IMR-90 (cell line): ENCODE data around the gene MRPL12. TPM values are rescaled to one million over a fixed set of nuclear protein-coding genes. Genes with fewer than 3 reads are reported as not detected.

Source experiments
- ATAC-seq: fragments of 200-7000 bp; cut with Tn5 transposase; 2 replicates; pipeline ENCODE4 v1.9.1; 2020; ENCODE audit warnings: low read depth, mild to moderate bottlenecking, moderate library complexity
- BruUV-seq: library from RNA; stranded (reverse); fragments of 400-500 nt; replicated peaks from 2 replicates; lab custom pipeline; 2021; lab: Mats Ljungman, UMichigan
- CTCF ChIA-PET: fragments of 300-600 bp; formaldehyde crosslinking; extraction: SDS; loops from one replicate; lab custom pipeline; 2021; ENCODE audit warnings: antibody characterized with exemption; lab: Yijun Ruan, JAX
- POLR2A ChIA-PET: fragments of 300-600 bp; sonication (Branson Sonifier 250); formaldehyde crosslinking; loops from one replicate; lab custom pipeline; 2022; ENCODE audit warnings: antibody characterized with exemption; ENCODE audit not compliant: unreplicated experiment; lab: Charles Lee
- DNase-seq: peaks from one replicate; pipeline ENCODE4 v3.0.0; 2013
- H2AFZ ChIP-seq: replicated peaks from 2 replicates; pipeline ENCODE3; 2013; ENCODE audit warnings: low read length, mild to moderate bottlenecking; ENCODE audit not compliant: poor library complexity
- H2AK5ac ChIP-seq: 2 replicates; pipeline ENCODE4 v1.6.1; 2013; ENCODE audit warnings: low read depth, low read length, inconsistent platforms
- H2AK9ac ChIP-seq: replicated peaks from 2 replicates; pipeline ENCODE3; 2013; ENCODE audit warnings: mild to moderate bottlenecking, low read depth, low read length, moderate library complexity; ENCODE audit not compliant: poor library complexity
- H2BK120ac ChIP-seq: 2 replicates; pipeline ENCODE4 v1.6.1; 2013; ENCODE audit warnings: low read depth, low read length, inconsistent platforms
- H2BK15ac ChIP-seq: 3 replicates; pipeline ENCODE4 v1.6.1; 2013; ENCODE audit warnings: low read depth, low read length, inconsistent platforms
- H2BK20ac ChIP-seq: 2 replicates; pipeline ENCODE4 v1.6.1; 2013; ENCODE audit warnings: low read depth, mild to moderate bottlenecking, inconsistent platforms, low read length, moderate library complexity
- H2BK5ac ChIP-seq: 2 replicates; pipeline ENCODE4 v1.6.1; 2013; ENCODE audit warnings: mild to moderate bottlenecking, low read depth, low read length, inconsistent platforms; ENCODE audit not compliant: poor library complexity, severe bottlenecking
- H3K14ac ChIP-seq: replicated peaks from 2 replicates; pipeline ENCODE4 v1.6.1; 2013; ENCODE audit warnings: low read depth, low read length, inconsistent platforms
- H3K18ac ChIP-seq: 2 replicates; pipeline ENCODE4 v1.6.1; 2013; ENCODE audit warnings: low read depth, low read length, control low read depth
- H3K23ac ChIP-seq: 2 replicates; pipeline ENCODE4 v1.6.1; 2013; ENCODE audit warnings: low read depth, low read length, inconsistent platforms
- H3K27ac ChIP-seq: 2 replicates; pipeline ENCODE4 v1.5.1; 2013; ENCODE audit warnings: mild to moderate bottlenecking, control low read depth, low read length; ENCODE audit not compliant: insufficient read depth
- H3K27me3 ChIP-seq: 2 replicates; pipeline ENCODE4 v1.6.1; 2013; ENCODE audit warnings: low read length; ENCODE audit not compliant: control insufficient read depth, insufficient read depth
- H3K36me3 ChIP-seq: 2 replicates; pipeline ENCODE4 v1.6.1; 2013; ENCODE audit warnings: low read length, mixed read lengths; ENCODE audit not compliant: control insufficient read depth, insufficient read depth
- H3K4ac ChIP-seq: 2 replicates; pipeline ENCODE4 v1.6.1; 2013; ENCODE audit warnings: low read depth, low read length, inconsistent platforms
- H3K4me1 ChIP-seq: 2 replicates; pipeline ENCODE4 v1.6.1; 2013; ENCODE audit warnings: low read length, mixed read lengths; ENCODE audit not compliant: control insufficient read depth, insufficient read depth
- H3K4me2 ChIP-seq: 2 replicates; pipeline ENCODE4 v1.6.1; 2013; ENCODE audit warnings: low read depth, mild to moderate bottlenecking, control low read depth, low read length, moderate library complexity
- H3K4me3 ChIP-seq: 2 replicates; pipeline ENCODE4 v1.5.1; 2013; ENCODE audit warnings: low read depth, mild to moderate bottlenecking, control low read depth, low read length, moderate library complexity; ENCODE audit not compliant: insufficient read depth
- H3K56ac ChIP-seq: 2 replicates; pipeline ENCODE4 v1.6.1; 2013; ENCODE audit warnings: low read length, inconsistent platforms; ENCODE audit not compliant: insufficient read depth; ENCODE audit errors: extremely low read depth
- H3K79me1 ChIP-seq, 2 experiments: 2 replicates each; pipeline ENCODE4 v1.6.1; 2013; ENCODE audit warnings: low read length in 2 of 2, inconsistent platforms in 1 of 2, low read depth in 1 of 2
- H3K9ac ChIP-seq: 2 replicates; pipeline ENCODE4 v1.6.1; 2013; ENCODE audit warnings: low read depth, low read length, control low read depth
- H3K9me1 ChIP-seq: 2 replicates; pipeline ENCODE4 v1.6.1; 2013; ENCODE audit warnings: low read length, inconsistent platforms; ENCODE audit not compliant: insufficient read depth
- H3K9me3 ChIP-seq: 2 replicates; pipeline ENCODE4 v1.6.1; 2013; ENCODE audit warnings: low read length; ENCODE audit not compliant: control insufficient read depth, insufficient read depth
- H4K20me1 ChIP-seq: 2 replicates; pipeline ENCODE4 v1.6.1; 2013; ENCODE audit warnings: low read length, inconsistent platforms; ENCODE audit not compliant: insufficient read depth
- H4K5ac ChIP-seq: 2 replicates; pipeline ENCODE4 v1.6.1; 2013; ENCODE audit warnings: mild to moderate bottlenecking, low read depth, low read length, control low read depth
- H4K8ac ChIP-seq, 2 experiments: 2 replicates each; pipeline ENCODE4 v1.6.1; 2013; ENCODE audit warnings: low read depth in 2 of 2, low read length in 2 of 2, control low read depth in 1 of 2, inconsistent platforms in 1 of 2
- H4K91ac ChIP-seq: 2 replicates; pipeline ENCODE4 v1.6.1; 2013; ENCODE audit warnings: low read depth, low read length, inconsistent platforms; ENCODE audit not compliant: insufficient read depth
- BHLHE40 ChIP-seq: fragments of 150-350 bp; IDR thresholded peaks from 2 replicates; pipeline ENCODE4 v1.6.1; 2016; ENCODE audit warnings: mild to moderate bottlenecking, low read depth, low read length
- CEBPB ChIP-seq: IDR thresholded peaks from 2 replicates; pipeline ENCODE4 v1.6.1; 2012; ENCODE audit warnings: low read depth, low read length, improper control_type of control experiment
- CHD1 ChIP-seq: IDR thresholded peaks from 2 replicates; pipeline ENCODE4 v1.6.1; 2012; ENCODE audit warnings: low read depth, low read length, improper control_type of control experiment
- FOS ChIP-seq: fragments of 150-350 bp; IDR thresholded peaks from 2 replicates; pipeline ENCODE4 v1.6.1; 2016; ENCODE audit warnings: low read depth, low read length
- MAFK ChIP-seq: IDR thresholded peaks from 2 replicates; pipeline ENCODE4 v1.6.1; 2012; ENCODE audit warnings: low read depth, low read length, improper control_type of control experiment
- MAZ ChIP-seq: IDR thresholded peaks from 2 replicates; pipeline ENCODE4 v1.6.1; 2012; ENCODE audit warnings: low read depth, mild to moderate bottlenecking, low read length, improper control_type of control experiment, moderate library complexity, borderline replicate concordance
- MXI1 ChIP-seq: IDR thresholded peaks from 2 replicates; pipeline ENCODE4 v1.6.1; 2012; ENCODE audit warnings: low read depth, mild to moderate bottlenecking, low read length, moderate library complexity, borderline replicate concordance
- NFE2L2 ChIP-seq: fragments of 150-350 bp; IDR thresholded peaks from 2 replicates; pipeline ENCODE4 v1.6.1; 2016; ENCODE audit warnings: low read depth, mild to moderate bottlenecking, low read length
- POLR2A ChIP-seq: IDR thresholded peaks from 2 replicates; pipeline ENCODE4 v1.6.1; 2012; ENCODE audit warnings: mild to moderate bottlenecking, low read depth, low read length
- RAD21 ChIP-seq: IDR thresholded peaks from 2 replicates; pipeline ENCODE4 v1.6.1; 2012; ENCODE audit warnings: low read length, improper control_type of control experiment
- RCOR1 ChIP-seq: IDR thresholded peaks from 2 replicates; pipeline ENCODE4 v1.6.1; 2012; ENCODE audit warnings: mild to moderate bottlenecking, low read length, improper control_type of control experiment; ENCODE audit not compliant: insufficient replicate concordance
- RFX5 ChIP-seq: IDR thresholded peaks from 2 replicates; pipeline ENCODE4 v1.8.0; 2012; ENCODE audit warnings: low read depth, mild to moderate bottlenecking, low read length, moderate library complexity
- SMC3 ChIP-seq: fragments of 150-350 bp; IDR thresholded peaks from 2 replicates; pipeline ENCODE4 v1.6.1; 2016; ENCODE audit warnings: low read depth, mild to moderate bottlenecking, antibody characterized with exemption, low read length, moderate library complexity
- WGBS, 2 experiments: methylation state at CpG; one replicate each; pipeline versions ENCODE4 v1.1.5 to v1.1.7; 2013; ENCODE audit warnings: missing lambda C conversion rate in 2 of 2; ENCODE audit not compliant: insufficient read length in 1 of 2; ENCODE audit errors: extremely low coverage in 2 of 2; 5-methylcytosine and 5-hydroxymethylcytosine counted together
- dilution Hi-C: fragments of 300-500 bp; cut with HindIII; formaldehyde crosslinking; loops from one replicate; pipeline ENCODE4 v1.14.3; 2018; ENCODE audit warnings: low sequenced_read_pairs; ENCODE audit not compliant: unreplicated experiment
- in situ Hi-C: fragments of 300-500 bp; cut with MboI; formaldehyde crosslinking; loops from 3 replicates; pipeline ENCODE4 v1.14.3; 2019; ENCODE audit warnings: low sequenced_read_pairs, inconsistent platforms, mixed read lengths
- intact Hi-C: fragments of 100-400 bp; cut with micrococcal nuclease; formaldehyde crosslinking; loops from 2 replicates; pipeline ENCODE4 v1.10.0; 2022
- polyA plus RNA-seq, 3 experiments: library from polyadenylated mRNA; depleted of rRNA; stranded (reverse); fragments of >200 nt; gene quantifications; 2 replicates each; pipeline ENCODE4 v1.2.3, GENCODE V29; 2012; ENCODE audit warnings: low replicate concordance in 1 of 3
- total RNA-seq: library from RNA; depleted of rRNA; stranded (reverse); fragments of >200 nt; gene quantifications from 2 replicates; pipeline ENCODE4 v1.2.3, GENCODE V29; 2012
- TF ChIP-seq, protein P1 (sequence below): conservative IDR thresholded peaks from 2 replicates; pipeline ENCODE4 v1.5.1; 2012; ENCODE audit warnings: mild to moderate bottlenecking, low read depth, low read length, improper control_type of control experiment
- TF ChIP-seq, protein P2 (sequence below): fragments of 150-350 bp; IDR thresholded peaks from 2 replicates; pipeline ENCODE4 v1.6.1; 2016; ENCODE audit warnings: low read depth, mild to moderate bottlenecking, low read length, moderate library complexity, borderline replicate concordance
- TF ChIP-seq, protein P3 (sequence below): fragments of 150-350 bp; IDR thresholded peaks from 2 replicates; pipeline ENCODE4 v1.6.1; 2017; ENCODE audit warnings: mild to moderate bottlenecking, antibody characterized with exemption, low read length, low read depth

The MRPL12 gene
- total and polyA plus RNA-seq, 2 of the 4 experiments (the other 2 are of a cell fraction), result 17.2 to 111 TPM

DNA sequence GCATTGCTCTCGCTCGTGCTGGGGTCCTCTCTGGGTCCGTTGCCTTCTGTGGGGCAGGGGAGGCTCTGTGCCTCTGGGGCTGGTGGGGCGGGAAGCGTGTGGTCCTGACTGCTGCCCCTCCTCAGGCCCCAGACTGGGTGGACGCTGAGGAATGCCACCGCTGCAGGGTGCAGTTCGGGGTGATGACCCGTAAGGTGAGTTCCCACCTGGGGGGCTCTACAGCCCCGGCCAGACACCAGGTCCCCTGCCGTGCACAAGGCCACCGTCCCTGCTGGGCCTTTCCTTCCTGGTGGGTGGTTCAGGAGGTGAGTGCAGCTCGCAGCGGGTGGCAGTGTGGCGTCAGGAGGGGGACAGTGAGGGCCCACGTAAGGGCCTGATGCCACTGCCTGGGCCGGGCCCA lies 12.6 kb upstream of the MRPL12 start:
- H3K27me3 ChIP-seq, result no peaks in the 10 kb centered on the region
- no peaks in the 10 kb centered on the region; the same call in 1 of the 2 replicates for H3K9me1 ChIP-seq
- H2AK5ac ChIP-seq, result no peak overlapping the region
- in situ Hi-C loops (no loop called here), intact Hi-C loops (no loop called here), dilution Hi-C loops (no loop called here)
- H2AFZ ChIP-seq, result no peak overlapping the region
- H3K14ac ChIP-seq, result no peak overlapping the region
- no peak overlapping the region for H3K4me2 ChIP-seq
- H3K23ac ChIP-seq, result no peak overlapping the region
- H4K8ac ChIP-seq, result no peak overlapping the region
- H2BK15ac ChIP-seq, result no peak overlapping the region
- no peak overlapping the region for H2BK120ac ChIP-seq
- ATAC-seq, result no peak
- peaks cover 92% of the 10 kb centered on the region for H3K36me3 ChIP-seq
- no peak for DNase-seq
- no peak overlapping the region for H3K27ac ChIP-seq
- ChIA-PET POLR2A (no interaction called here), CTCF (no interaction called here)
- H4K5ac ChIP-seq, result no peak overlapping the region
- 85% methylated on average over 4 of the region's 17 CpGs; no CpG with 5 or more reads in 1 of the 2 experiments for WGBS, 2 experiments
- H3K9me3 ChIP-seq, result no peaks in the 10 kb centered on the region
- H2BK20ac ChIP-seq, result no peak overlapping the region
- H3K9ac ChIP-seq, result no peak overlapping the region
- H3K4me1 ChIP-seq, result peaks cover under 1% of the 10 kb centered on the region
- no peak overlapping the region for H4K91ac ChIP-seq
- peaks cover 10 to 51% of the 10 kb centered on the region in 2 experiments for H3K79me1 ChIP-seq
- no peak for TF ChIP-seq CHD1
- TF ChIP-seq, protein P1, sequence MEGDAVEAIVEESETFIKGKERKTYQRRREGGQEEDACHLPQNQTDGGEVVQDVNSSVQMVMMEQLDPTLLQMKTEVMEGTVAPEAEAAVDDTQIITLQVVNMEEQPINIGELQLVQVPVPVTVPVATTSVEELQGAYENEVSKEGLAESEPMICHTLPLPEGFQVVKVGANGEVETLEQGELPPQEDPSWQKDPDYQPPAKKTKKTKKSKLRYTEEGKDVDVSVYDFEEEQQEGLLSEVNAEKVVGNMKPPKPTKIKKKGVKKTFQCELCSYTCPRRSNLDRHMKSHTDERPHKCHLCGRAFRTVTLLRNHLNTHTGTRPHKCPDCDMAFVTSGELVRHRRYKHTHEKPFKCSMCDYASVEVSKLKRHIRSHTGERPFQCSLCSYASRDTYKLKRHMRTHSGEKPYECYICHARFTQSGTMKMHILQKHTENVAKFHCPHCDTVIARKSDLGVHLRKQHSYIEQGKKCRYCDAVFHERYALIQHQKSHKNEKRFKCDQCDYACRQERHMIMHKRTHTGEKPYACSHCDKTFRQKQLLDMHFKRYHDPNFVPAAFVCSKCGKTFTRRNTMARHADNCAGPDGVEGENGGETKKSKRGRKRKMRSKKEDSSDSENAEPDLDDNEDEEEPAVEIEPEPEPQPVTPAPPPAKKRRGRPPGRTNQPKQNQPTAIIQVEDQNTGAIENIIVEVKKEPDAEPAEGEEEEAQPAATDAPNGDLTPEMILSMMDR, result no peak
- TF ChIP-seq POLR2A, result no peak
- no peak for TF ChIP-seq RFX5
- TF ChIP-seq FOS, result no peak
- TF ChIP-seq SMC3, result no peak
- no peak for TF ChIP-seq RCOR1
- TF ChIP-seq BHLHE40, result no peak
- no peak for TF ChIP-seq RAD21
- TF ChIP-seq MXI1, result no peak
- TF ChIP-seq MAZ, result no peak
- no peak for TF ChIP-seq MAFK
- no peak for TF ChIP-seq CEBPB
- TF ChIP-seq, protein P2, sequence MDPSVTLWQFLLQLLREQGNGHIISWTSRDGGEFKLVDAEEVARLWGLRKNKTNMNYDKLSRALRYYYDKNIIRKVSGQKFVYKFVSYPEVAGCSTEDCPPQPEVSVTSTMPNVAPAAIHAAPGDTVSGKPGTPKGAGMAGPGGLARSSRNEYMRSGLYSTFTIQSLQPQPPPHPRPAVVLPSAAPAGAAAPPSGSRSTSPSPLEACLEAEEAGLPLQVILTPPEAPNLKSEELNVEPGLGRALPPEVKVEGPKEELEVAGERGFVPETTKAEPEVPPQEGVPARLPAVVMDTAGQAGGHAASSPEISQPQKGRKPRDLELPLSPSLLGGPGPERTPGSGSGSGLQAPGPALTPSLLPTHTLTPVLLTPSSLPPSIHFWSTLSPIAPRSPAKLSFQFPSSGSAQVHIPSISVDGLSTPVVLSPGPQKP, result no peak
- no peak for TF ChIP-seq NFE2L2
- TF ChIP-seq, protein P3, sequence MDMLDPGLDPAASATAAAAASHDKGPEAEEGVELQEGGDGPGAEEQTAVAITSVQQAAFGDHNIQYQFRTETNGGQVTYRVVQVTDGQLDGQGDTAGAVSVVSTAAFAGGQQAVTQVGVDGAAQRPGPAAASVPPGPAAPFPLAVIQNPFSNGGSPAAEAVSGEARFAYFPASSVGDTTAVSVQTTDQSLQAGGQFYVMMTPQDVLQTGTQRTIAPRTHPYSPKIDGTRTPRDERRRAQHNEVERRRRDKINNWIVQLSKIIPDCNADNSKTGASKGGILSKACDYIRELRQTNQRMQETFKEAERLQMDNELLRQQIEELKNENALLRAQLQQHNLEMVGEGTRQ, result no peak
- H2BK5ac ChIP-seq, result no peak overlapping the region
- no peak overlapping the region for H3K56ac ChIP-seq
- H4K20me1 ChIP-seq, result peaks cover 87% of the 10 kb centered on the region
- H2AK9ac ChIP-seq, result no peak overlapping the region
- H3K18ac ChIP-seq, result no peak overlapping the region
- H3K4me3 ChIP-seq, result no peak overlapping the region
- H3K4ac ChIP-seq, result no peak overlapping the region
- BruUV-seq, result no TSS peak
